ENCODE results near the gene TOMM40.
"Not testable (repeated sequence)": the region's sequence is repeated elsewhere in the genome, so short reads cannot be mapped to it uniquely, and the experiment has no call there.

The TOMM40 gene

GRCh38 chr19:44867578-44867977, 23.5 kb upstream of the TOMM40 start:
- no peak for DNase-seq
- in situ Hi-C loops (cut with HindIII; ENCODE audit: low pct_ligation_motif_present, low pct_unique_long_range_greater_than_20kb, low sequenced_read_pairs) = no loop called here

- in situ Hi-C loops (cut with HindIII; ENCODE audit: low pct_ligation_motif_present, low pct_unique_long_range_greater_than_20kb, low sequenced_read_pairs) = no loop called here
- no peak for DNase-seq
These were observed 21.2 kb upstream of the TOMM40 start for GRCh38 chr19:44869733-44870470.

- DNase-seq = no peak
- in situ Hi-C loops (cut with HindIII; ENCODE audit: low pct_ligation_motif_present, low pct_unique_long_range_greater_than_20kb, low sequenced_read_pairs) = no loop called here
These were observed 19.2 kb upstream of the TOMM40 start for GRCh38 chr19:44871809-44872208.

- DNase-seq = no peak
- in situ Hi-C loops (cut with HindIII; ENCODE audit: low pct_ligation_motif_present, low pct_unique_long_range_greater_than_20kb, low sequenced_read_pairs) = no loop called here
These were observed 18.4 kb upstream of the TOMM40 start for GRCh38 chr19:44872661-44873060.

GRCh38 chr19:44874317-44874716, 16.7 kb upstream of the TOMM40 start:
- no peak for DNase-seq
- in situ Hi-C loops (cut with HindIII; ENCODE audit: low pct_ligation_motif_present, low pct_unique_long_range_greater_than_20kb, low sequenced_read_pairs) = no loop called here

- no peak for DNase-seq
- in situ Hi-C loops (cut with HindIII; ENCODE audit: low pct_ligation_motif_present, low pct_unique_long_range_greater_than_20kb, low sequenced_read_pairs) = no loop called here
These were observed 15.2 kb upstream of the TOMM40 start for GRCh38 chr19:44875666-44876451.

- in situ Hi-C loops (cut with HindIII; ENCODE audit: low pct_ligation_motif_present, low pct_unique_long_range_greater_than_20kb, low sequenced_read_pairs) = no loop called here
- no peak for DNase-seq
These were observed 14.0 kb upstream of the TOMM40 start for GRCh38 chr19:44876930-44877535.

- in situ Hi-C loops (cut with HindIII; ENCODE audit: low pct_ligation_motif_present, low pct_unique_long_range_greater_than_20kb, low sequenced_read_pairs) = no loop called here
- DNase-seq = no peak
These were observed 12.8 kb upstream of the TOMM40 start for GRCh38 chr19:44878120-44878865.

- no peak for DNase-seq
- in situ Hi-C loops (cut with HindIII; ENCODE audit: low pct_ligation_motif_present, low pct_unique_long_range_greater_than_20kb, low sequenced_read_pairs) = no loop called here
These were observed 11.6 kb upstream of the TOMM40 start for GRCh38 chr19:44879309-44880065.

GRCh38 chr19:44882063-44882462, 9.0 kb upstream of the TOMM40 start:
- in situ Hi-C loops (cut with HindIII; ENCODE audit: low pct_ligation_motif_present, low pct_unique_long_range_greater_than_20kb, low sequenced_read_pairs) = no loop called here
- no peak for DNase-seq

- DNase-seq; in situ Hi-C loops (cut with HindIII; ENCODE audit: low pct_ligation_motif_present, low pct_unique_long_range_greater_than_20kb, low sequenced_read_pairs): not testable (repeated sequence)
These were observed 8.2 kb upstream of the TOMM40 start for GRCh38 chr19:44882619-44883397.

- in situ Hi-C loops (cut with HindIII; ENCODE audit: low pct_ligation_motif_present, low pct_unique_long_range_greater_than_20kb, low sequenced_read_pairs) = no loop called here
- DNase-seq = no peak
These were observed 7.1 kb upstream of the TOMM40 start for GRCh38 chr19:44883922-44884321.

- DNase-seq = no peak
- in situ Hi-C loops (cut with HindIII; ENCODE audit: low pct_ligation_motif_present, low pct_unique_long_range_greater_than_20kb, low sequenced_read_pairs) = no loop called here
These were observed 6.5 kb upstream of the TOMM40 start for GRCh38 chr19:44884566-44884965.

- in situ Hi-C loops (cut with HindIII; ENCODE audit: low pct_ligation_motif_present, low pct_unique_long_range_greater_than_20kb, low sequenced_read_pairs) = no loop called here
- no peak for DNase-seq
These were observed 4.9 kb upstream of the TOMM40 start for GRCh38 chr19:44886141-44886540.

- in situ Hi-C loops (cut with HindIII; ENCODE audit: low pct_ligation_motif_present, low pct_unique_long_range_greater_than_20kb, low sequenced_read_pairs) = no loop called here
- no peak for DNase-seq
These were observed 3.4 kb upstream of the TOMM40 start for GRCh38 chr19:44887648-44888047.

- DNase-seq; in situ Hi-C loops (cut with HindIII; ENCODE audit: low pct_ligation_motif_present, low pct_unique_long_range_greater_than_20kb, low sequenced_read_pairs): not testable (repeated sequence)
These were observed 2.7 kb upstream of the TOMM40 start for GRCh38 chr19:44888335-44888734.

GRCh38 chr19:44889830-44890365, 1.2 kb upstream of the TOMM40 start:
- DNase-seq = no peak
- in situ Hi-C loops (cut with HindIII; ENCODE audit: low pct_ligation_motif_present, low pct_unique_long_range_greater_than_20kb, low sequenced_read_pairs) = no loop called here

All from ACHN (cell line).